Dermis blood vessel endothelial cell (primary cell): Measurements from ENCODE around the gene ABCA6. TPM values are rescaled to one million over a fixed set of nuclear protein-coding genes. Genes with fewer than 3 reads are reported as not detected.

Experiments used
- DNase-seq: peaks from one replicate; pipeline ENCODE4 v3.0.0; 2010
- total RNA-seq: library from RNA; depleted of rRNA; stranded (reverse); fragments of >200 nt; gene quantifications from 2 replicates; pipeline ENCODE4 v1.2.3, GENCODE V29; 2014

The ABCA6 gene
- total RNA-seq, 1 donor from 2014 or later: 15.7 TPM

DNA sequence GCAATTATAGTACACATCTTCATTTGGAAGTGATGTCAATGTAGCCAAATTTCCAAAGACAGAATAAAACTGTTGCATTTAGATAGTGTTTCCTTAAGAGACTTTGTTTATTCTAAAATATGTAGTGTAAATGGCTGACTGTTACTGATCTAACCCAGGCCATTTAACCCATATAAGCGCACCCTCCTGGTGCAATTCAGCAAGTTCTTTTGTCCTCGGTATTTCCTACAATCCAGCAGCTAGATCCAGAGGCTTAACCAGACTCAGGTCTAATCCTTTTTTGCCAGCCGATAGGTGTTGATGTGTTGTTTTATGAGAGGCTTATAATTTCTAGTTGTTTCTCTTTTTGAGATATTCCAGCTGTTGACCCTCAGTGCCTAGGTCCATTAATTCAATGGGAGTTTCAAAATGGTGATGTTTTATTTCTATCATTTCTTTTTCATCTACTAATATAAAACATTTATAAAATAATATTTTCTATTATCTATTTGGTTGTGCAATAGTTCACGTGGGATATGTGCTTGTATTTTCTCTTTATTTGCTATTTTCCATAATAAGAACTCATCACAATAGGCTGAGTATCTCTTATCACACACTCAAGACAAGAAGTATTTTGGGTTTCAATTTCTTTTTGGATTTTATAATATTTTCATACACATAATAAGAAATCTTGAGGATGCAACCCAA is 95.4 kb downstream of the ABCA6 start:
- DNase-seq: no peak

DNA sequence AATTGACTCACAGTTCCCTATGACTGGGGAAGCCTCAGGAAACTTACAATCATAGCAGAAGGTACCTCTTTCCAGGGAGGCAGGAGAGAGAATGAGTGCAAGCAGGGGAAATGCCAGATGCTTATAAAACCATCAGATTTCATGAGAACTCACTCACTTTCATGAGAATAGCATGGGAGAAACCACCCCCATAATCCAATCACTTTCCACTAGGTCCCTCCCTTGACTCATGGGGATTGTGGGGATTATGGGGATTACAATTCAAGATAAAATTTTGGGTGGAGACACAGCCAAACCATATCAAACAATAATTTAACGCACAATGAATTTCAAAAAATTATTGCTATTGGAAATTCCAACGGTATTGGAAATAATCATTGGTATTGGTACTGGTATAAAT is 96.0 kb downstream of the ABCA6 start:
- no peak for DNase-seq

DNA sequence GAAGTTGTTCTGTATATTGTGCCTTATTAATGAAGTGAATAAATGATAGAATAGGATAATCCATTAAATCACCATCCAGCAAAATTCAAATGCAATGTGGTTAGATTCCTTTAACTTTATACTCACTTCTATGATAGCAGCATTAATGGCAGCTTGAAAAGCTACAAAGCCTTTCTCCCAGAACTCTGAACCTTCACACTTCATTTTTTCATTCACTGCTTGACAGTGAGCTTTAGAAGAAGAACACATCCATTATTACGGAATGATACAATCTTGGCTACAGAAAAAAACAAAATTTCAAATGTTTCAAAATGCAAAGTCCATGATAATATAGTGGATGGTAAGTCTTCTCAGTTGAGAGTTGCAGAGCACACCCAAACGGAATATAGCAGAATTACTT is 97.3 kb downstream of the ABCA6 start:
- DNase-seq: no peak

DNA sequence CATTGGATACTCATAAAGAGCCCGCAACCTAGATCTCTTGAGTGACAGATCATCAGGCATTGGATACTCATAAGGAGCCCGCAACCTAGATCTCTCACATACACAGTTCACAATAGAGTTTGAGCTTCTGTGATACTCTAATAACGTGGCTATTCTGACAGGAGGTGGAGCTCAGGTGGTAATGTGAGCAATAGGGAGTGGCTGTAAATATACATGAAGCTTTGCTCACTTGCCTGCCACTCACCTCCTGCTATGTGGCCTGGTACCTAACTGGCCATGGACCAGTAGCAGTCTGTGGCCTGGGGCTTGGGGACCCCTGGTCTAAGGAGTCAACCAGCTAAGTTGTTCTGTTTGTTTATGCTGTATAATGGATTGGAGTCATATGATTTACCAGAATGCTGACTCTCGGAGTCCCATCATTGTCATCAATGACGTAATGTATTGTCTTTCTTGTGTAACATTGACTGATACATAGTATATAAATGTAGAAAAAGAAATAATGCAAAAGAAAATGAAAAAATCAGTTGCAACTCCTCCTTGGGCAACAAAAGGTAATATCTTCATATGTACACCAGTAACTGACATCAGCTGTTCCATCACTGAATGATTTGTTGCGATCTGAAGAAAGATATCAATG is 98.5 kb downstream of the ABCA6 start:
- DNase-seq: no peak

DNA sequence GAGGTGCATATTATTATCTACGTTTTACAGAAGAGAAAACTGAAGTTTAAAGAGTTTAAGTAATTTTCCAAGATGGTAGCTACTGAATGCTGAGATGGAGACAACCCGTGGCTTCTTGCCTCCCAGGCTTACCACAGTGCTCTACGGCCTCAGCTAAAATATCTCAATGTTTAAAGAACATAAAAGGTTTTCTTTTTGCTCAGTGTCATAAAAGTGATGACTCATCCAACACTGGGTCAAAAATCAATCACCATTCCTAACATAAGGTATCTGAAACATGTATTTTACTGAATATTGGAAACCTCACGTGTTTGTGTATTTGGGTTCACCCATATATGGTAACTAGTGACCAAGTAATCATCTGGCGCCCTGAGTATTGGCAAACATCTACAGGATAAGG is 99.4 kb downstream of the ABCA6 start:
- DNase-seq: no peak

DNA sequence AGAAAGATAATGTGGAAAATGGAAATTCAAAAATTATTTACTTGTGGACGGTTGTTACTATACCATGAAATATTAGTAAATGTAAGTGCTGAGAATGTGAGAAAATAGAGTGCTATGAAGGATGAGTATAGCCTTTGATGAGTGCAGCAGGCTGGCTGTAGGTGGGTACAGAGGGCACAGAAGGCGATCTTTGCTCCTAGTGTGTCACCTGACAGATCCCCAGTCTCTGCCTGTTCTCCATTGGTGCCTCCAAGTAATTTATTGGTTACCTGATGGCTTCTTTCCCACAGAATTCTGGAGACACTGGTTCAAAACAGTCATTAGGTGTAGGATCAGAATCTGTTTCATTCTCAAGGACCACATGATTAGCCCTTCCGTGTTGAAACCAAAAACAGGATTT is 109.9 kb downstream of the ABCA6 start:
- DNase-seq: no peak

DNA sequence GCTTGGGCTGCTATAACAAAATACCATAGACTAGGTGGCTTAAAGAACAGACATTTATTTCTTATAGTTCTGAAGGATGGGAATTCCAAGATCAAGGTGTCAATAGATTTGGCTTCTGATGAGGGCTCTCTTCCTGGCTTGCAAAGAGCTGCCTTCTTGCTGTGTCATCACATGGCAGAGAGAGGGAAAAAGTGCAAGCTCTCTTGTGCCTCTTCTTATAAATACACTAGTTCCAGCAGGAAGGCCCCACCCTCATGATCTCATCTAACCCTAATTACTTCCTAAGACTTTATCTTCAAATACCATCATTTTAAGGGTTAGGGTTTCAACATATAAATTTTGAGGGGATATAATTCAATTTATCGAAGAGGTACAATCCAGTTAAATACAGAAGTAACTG is 111.5 kb downstream of the ABCA6 start:
- DNase-seq: no peak

Other genes starting within 250 kb of the ABCA6 start
- gene ABCA8, start 186.5 kb downstream of the ABCA6 start, total RNA-seq: under 0.01 and 0.19 TPM in 2 replicates
- 3.2 and 3.3 TPM in 2 replicates for gene ABCA9, start 81.0 kb downstream of the ABCA6 start, total RNA-seq
- gene ABCA10, start 86.9 kb upstream of the ABCA6 start, total RNA-seq: 0.51 and 0.88 TPM in 2 replicates
- gene ABCA5, start 185.2 kb upstream of the ABCA6 start, total RNA-seq: 18.5 and 21.8 TPM in 2 replicates